MM.1S (cell line): ENCODE results near the gene TMEM25.

ENCODE experiments used
- DNase-seq: peaks from one replicate; pipeline ENCODE4 v3.0.0-alpha.2; 2015
- H2AFZ ChIP-seq: fragments of 300-600 bp; sonication (generic); 2 replicates; pipeline ENCODE4 v1.6.0; 2016; ENCODE audit warnings: antibody characterized with exemption, low read length
- H3F3A ChIP-seq: fragments of 300-600 bp; sonication (generic); 2 replicates; pipeline ENCODE4 v1.6.1; 2016; ENCODE audit warnings: mild to moderate bottlenecking, antibody characterized with exemption, low read length, moderate library complexity, mixed read lengths; ENCODE audit not compliant: insufficient read depth
- H3K27ac ChIP-seq: fragments of 300-600 bp; sonication (generic); 2 replicates; pipeline ENCODE4 v1.5.1; 2016; ENCODE audit warnings: mild to moderate bottlenecking, low read length
- H3K27me3 ChIP-seq: fragments of 300-600 bp; sonication (generic); replicated peaks from 2 replicates; pipeline ENCODE4 v1.6.0; 2016; ENCODE audit warnings: low read length; ENCODE audit not compliant: insufficient read depth
- H3K36me3 ChIP-seq: fragments of 300-600 bp; sonication (generic); replicated peaks from 2 replicates; pipeline ENCODE4 v1.6.1; 2016; ENCODE audit warnings: mild to moderate bottlenecking, low read length, mixed read lengths; ENCODE audit not compliant: insufficient read depth
- H3K4me1 ChIP-seq: fragments of 300-600 bp; sonication (generic); 2 replicates; pipeline ENCODE4 v1.6.1; 2016; ENCODE audit warnings: low read length, mixed read lengths
- H3K4me2 ChIP-seq: fragments of 300-600 bp; sonication (generic); 2 replicates; pipeline ENCODE4 v1.6.0; 2016; ENCODE audit warnings: low read depth, low read length
- H3K4me3 ChIP-seq: fragments of 300-600 bp; sonication (generic); 2 replicates; pipeline ENCODE4 v1.5.1; 2016; ENCODE audit warnings: low read length, mixed read lengths
- H3K79me2 ChIP-seq: fragments of 300-600 bp; sonication (generic); 2 replicates; pipeline ENCODE4 v1.6.1; 2016; ENCODE audit warnings: mixed run types, low read length, mixed read lengths
- H3K9ac ChIP-seq: fragments of 300-600 bp; sonication (generic); 2 replicates; pipeline ENCODE4 v1.6.1; 2016; ENCODE audit warnings: low read length, mixed read lengths
- H3K9me2 ChIP-seq: fragments of 300-600 bp; sonication (generic); replicated peaks from 2 replicates; pipeline ENCODE4 v1.6.1; 2016; ENCODE audit warnings: mild to moderate bottlenecking, low read length, mixed read lengths; ENCODE audit not compliant: insufficient read depth
- H3K9me3 ChIP-seq: fragments of 300-600 bp; sonication (generic); replicated peaks from 2 replicates; pipeline ENCODE4 v1.6.1; 2016; ENCODE audit warnings: mild to moderate bottlenecking, low read length, mixed read lengths; ENCODE audit not compliant: insufficient read depth
- H4K20me1 ChIP-seq: fragments of 300-600 bp; sonication (generic); 2 replicates; pipeline ENCODE4 v1.6.1; 2016; ENCODE audit warnings: mild to moderate bottlenecking, low read length, moderate library complexity, mixed read lengths; ENCODE audit not compliant: insufficient read depth
- EZH2 ChIP-seq: fragments of 300-600 bp; sonication (generic); optimal IDR thresholded peaks from 2 replicates; pipeline ENCODE3; 2017; ENCODE audit warnings: low read depth, mild to moderate bottlenecking, antibody characterized with exemption, low read length, mixed read lengths
- EZH2phosphoT487 ChIP-seq: fragments of 300-600 bp; sonication (generic); IDR thresholded peaks from 2 replicates; pipeline ENCODE4 v1.6.1; 2018; ENCODE audit warnings: antibody characterized with exemption, low read length
- TF ChIP-seq, protein P1 (sequence below): fragments of 300-600 bp; sonication (generic); IDR thresholded peaks from 2 replicates; pipeline ENCODE4 v1.5.1; 2016; ENCODE audit warnings: antibody characterized with exemption, low read length, mixed read lengths

The TMEM25 gene

DNA sequence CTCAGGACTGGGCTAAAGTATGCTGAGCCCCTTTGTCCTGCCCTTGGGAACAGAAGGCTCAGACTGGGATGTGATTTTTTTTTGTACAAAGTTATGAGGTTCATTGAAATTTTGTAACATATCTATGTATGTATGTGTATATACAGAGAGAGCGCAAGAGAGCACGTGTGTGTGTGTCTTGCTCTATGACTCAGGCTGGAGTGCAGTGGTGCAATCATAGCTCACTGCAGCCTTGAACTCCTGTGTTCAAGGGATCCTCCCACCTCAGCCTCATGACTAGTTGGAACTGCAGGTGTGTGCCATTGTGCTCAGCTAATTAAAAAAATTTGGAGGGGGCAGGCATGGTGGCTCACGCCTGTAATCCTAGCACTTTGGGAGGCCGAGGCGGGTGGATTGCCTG lies 5.7 kb downstream of the TMEM25 start:
- H3K27ac ChIP-seq: no peak overlapping the region
- no peaks in the 10 kb centered on the region for H3K9me2 ChIP-seq
- no peaks in the 10 kb centered on the region for H3K36me3 ChIP-seq
- no peak for DNase-seq
- H3K9ac ChIP-seq: no peak overlapping the region
- no peak overlapping the region for H2AFZ ChIP-seq
- TF ChIP-seq EZH2phosphoT487 (no peak), EZH2 (no peak)
- TF ChIP-seq, protein P1, sequence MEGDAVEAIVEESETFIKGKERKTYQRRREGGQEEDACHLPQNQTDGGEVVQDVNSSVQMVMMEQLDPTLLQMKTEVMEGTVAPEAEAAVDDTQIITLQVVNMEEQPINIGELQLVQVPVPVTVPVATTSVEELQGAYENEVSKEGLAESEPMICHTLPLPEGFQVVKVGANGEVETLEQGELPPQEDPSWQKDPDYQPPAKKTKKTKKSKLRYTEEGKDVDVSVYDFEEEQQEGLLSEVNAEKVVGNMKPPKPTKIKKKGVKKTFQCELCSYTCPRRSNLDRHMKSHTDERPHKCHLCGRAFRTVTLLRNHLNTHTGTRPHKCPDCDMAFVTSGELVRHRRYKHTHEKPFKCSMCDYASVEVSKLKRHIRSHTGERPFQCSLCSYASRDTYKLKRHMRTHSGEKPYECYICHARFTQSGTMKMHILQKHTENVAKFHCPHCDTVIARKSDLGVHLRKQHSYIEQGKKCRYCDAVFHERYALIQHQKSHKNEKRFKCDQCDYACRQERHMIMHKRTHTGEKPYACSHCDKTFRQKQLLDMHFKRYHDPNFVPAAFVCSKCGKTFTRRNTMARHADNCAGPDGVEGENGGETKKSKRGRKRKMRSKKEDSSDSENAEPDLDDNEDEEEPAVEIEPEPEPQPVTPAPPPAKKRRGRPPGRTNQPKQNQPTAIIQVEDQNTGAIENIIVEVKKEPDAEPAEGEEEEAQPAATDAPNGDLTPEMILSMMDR: no peak
- H3K79me2 ChIP-seq: no peaks in the 10 kb centered on the region
- H3K27me3 ChIP-seq: no peaks in the 10 kb centered on the region
- H3K4me3 ChIP-seq: no peak overlapping the region
- no peaks in the 10 kb centered on the region for H4K20me1 ChIP-seq
- no peak overlapping the region for H3K4me2 ChIP-seq
- H3K9me3 ChIP-seq: no peaks in the 10 kb centered on the region
- H3F3A ChIP-seq: no peaks in the 10 kb centered on the region
- no peaks in the 10 kb centered on the region for H3K4me1 ChIP-seq

DNA sequence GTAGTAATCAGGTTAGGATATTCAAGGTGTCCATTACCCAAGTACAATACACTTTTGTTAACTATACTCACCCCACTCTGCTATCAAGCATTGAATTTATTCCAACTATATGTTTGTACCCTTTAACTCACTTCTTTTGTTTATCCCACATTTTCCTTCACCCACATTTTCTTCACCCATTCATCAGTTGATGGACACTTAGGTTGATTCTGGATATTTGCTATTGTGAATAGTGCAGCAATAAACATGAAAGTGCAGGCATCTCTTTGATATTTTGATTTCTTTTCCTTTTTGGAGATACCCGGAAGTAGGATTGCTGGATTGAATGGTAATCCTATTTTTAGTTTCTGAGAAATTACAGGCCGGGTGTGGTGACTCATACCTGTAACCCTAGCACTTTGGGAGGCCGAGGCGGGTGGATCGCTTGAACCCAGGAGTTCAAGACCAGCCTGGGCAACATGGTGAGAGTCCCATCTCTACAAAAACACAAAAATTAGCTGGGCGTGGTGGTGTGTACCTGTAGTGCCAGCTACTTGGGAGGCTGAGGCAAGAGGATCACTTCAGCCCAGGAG lies 6.5 kb downstream of the TMEM25 start:
- H3K79me2 ChIP-seq: no peaks in the 10 kb centered on the region
- no peak overlapping the region for H3K9ac ChIP-seq
- no peaks in the 10 kb centered on the region for H3F3A ChIP-seq
- H3K4me3 ChIP-seq: no peak overlapping the region
- no peaks in the 10 kb centered on the region for H3K9me3 ChIP-seq
- no peaks in the 10 kb centered on the region for H3K36me3 ChIP-seq
- no peak overlapping the region for H2AFZ ChIP-seq
- H3K4me2 ChIP-seq: no peak overlapping the region
- H3K27ac ChIP-seq: no peak overlapping the region
- no peaks in the 10 kb centered on the region for H3K27me3 ChIP-seq
- H3K4me1 ChIP-seq: no peaks in the 10 kb centered on the region
- no peak for TF ChIP-seq EZH2
- TF ChIP-seq, protein P1: no peak
- no peak for TF ChIP-seq EZH2phosphoT487
- no peaks in the 10 kb centered on the region for H3K9me2 ChIP-seq
- no peak for DNase-seq
- H4K20me1 ChIP-seq: no peaks in the 10 kb centered on the region

DNA sequence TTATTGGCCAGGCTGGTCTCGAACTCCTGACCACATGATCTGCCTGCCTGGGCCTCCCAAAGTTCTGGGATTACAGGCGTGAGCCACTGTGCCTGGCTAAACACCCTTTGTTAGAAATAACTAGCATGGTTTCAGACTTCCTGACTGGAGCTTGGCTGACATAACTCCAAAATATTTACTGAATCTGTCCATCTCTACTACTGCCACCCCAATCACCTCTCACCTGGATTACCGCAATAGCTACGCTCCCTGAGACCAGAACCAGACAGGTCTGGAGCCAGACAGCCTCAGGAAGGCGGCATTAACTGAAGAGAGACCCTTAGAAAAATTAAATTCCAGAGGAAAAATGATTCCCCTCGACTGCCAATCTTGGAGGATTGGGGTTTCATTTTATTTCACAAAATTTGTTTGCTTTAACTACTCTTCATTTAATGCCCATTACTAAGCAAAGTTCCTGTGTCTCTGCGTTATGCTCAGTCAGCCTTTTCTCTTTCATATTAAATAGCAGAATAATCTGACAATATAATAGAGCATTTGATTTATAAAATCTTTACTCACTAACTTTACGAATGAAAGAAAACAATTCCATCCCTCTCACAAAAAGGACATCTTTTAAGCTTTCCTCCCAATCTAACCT lies 13.1 kb downstream of the TMEM25 start:
- H3K4me1 ChIP-seq: no peaks in the 10 kb centered on the region
- no peak overlapping the region for H3K4me2 ChIP-seq
- no peaks in the 10 kb centered on the region for H3K79me2 ChIP-seq
- TF ChIP-seq EZH2phosphoT487 (no peak), EZH2 (no peak)
- TF ChIP-seq, protein P1: no peak
- H3K9me3 ChIP-seq: no peaks in the 10 kb centered on the region
- H3F3A ChIP-seq: no peaks in the 10 kb centered on the region
- no peaks in the 10 kb centered on the region for H3K36me3 ChIP-seq
- no peaks in the 10 kb centered on the region for H3K9me2 ChIP-seq
- no peak overlapping the region for H2AFZ ChIP-seq
- no peak overlapping the region for H3K27ac ChIP-seq
- no peak for DNase-seq
- H3K4me3 ChIP-seq: no peak overlapping the region
- H3K27me3 ChIP-seq: no peaks in the 10 kb centered on the region
- H4K20me1 ChIP-seq: no peaks in the 10 kb centered on the region
- H3K9ac ChIP-seq: no peak overlapping the region
